ENCODE data around the gene CGB1.
"Not testable (repeated sequence)": the region's sequence is repeated elsewhere in the genome, so short reads cannot be mapped to it uniquely, and the experiment has no call there.

CGB1 gene

DNA sequence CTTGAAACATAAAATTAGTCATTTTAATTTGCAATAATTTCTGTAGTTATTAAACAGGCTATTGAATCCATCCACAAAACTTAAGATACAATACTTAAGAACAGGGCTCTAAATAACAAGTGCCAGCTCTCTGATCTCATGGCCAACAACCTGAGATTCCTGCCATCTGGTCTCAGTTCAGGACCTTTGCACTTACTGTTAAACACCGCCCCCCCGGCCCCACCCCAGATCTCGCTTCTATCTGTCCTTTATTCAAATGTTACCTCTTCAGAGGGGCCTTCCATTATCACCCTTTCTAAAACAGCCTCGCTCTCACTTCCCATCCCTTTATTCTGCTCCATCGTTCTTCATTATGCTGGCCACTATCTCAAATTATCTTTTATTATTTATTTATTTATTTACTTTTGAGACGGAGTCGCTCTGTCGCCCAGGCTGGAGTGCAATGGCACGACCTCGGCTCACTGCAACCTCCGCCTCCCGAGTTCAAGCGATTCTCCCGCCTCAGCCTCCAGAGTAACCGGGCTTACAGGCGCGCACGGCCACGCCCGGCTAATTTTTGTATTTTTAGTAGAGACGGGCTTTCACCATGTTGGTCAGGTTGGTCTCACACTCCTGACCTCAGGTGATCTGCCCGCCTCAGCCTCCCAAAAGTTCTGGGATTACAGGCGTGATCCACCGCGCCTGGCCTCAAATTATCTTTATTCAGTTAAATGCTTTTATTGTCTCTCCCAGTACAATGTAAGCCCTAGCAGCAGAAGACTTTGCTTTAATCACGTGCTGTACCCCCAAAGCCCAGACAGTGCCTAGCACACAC is 47.7 kb upstream of the CGB1 start:
- H3K36me3 ChIP-seq (ENCODE audit: low read depth), result peaks cover 34% of the 10 kb centered on the region
- ATAC-seq (ENCODE audit: low read depth), result no peak
- peak overlapping the region; percentile 51 for H3K27ac ChIP-seq (ENCODE audit: poor library complexity, severe bottlenecking)
- DNase-seq (ENCODE audit: low spot score), result no peak
- TF ChIP-seq CTCF (IDR thresholded peaks at IDR 0.05; ENCODE audit: poor library complexity, severe bottlenecking), result no peak
- H3K4me3 ChIP-seq (ENCODE audit: severe bottlenecking), result peak overlapping the region; percentile 73
- H3K27me3 ChIP-seq (ENCODE audit: insufficient read depth, poor library complexity, severe bottlenecking), result no peaks in the 10 kb centered on the region
- H3K9me3 ChIP-seq (ENCODE audit: severe bottlenecking), result no peaks in the 10 kb centered on the region
- peaks cover 3% of the 10 kb centered on the region for H3K4me1 ChIP-seq (ENCODE audit: insufficient read depth, poor library complexity, severe bottlenecking)

- no peak for DNase-seq (ENCODE audit: low spot score)
- no peak overlapping the region for H3K4me3 ChIP-seq (ENCODE audit: severe bottlenecking)
- no peaks in the 10 kb centered on the region for H3K9me3 ChIP-seq (ENCODE audit: severe bottlenecking)
- no peaks in the 10 kb centered on the region for H3K27me3 ChIP-seq (ENCODE audit: insufficient read depth, poor library complexity, severe bottlenecking)
- H3K27ac ChIP-seq (ENCODE audit: poor library complexity, severe bottlenecking), result no peak overlapping the region
- no peaks in the 10 kb centered on the region for H3K4me1 ChIP-seq (ENCODE audit: insufficient read depth, poor library complexity, severe bottlenecking)
- peaks cover 2% of the 10 kb centered on the region for H3K36me3 ChIP-seq (ENCODE audit: low read depth)
- no peak for TF ChIP-seq CTCF (IDR thresholded peaks at IDR 0.05; ENCODE audit: poor library complexity, severe bottlenecking)
- ATAC-seq (ENCODE audit: low read depth), result no peak
Measured at GRCh38 chr19:49081273-49081672, 44.6 kb upstream of the CGB1 start.

DNA sequence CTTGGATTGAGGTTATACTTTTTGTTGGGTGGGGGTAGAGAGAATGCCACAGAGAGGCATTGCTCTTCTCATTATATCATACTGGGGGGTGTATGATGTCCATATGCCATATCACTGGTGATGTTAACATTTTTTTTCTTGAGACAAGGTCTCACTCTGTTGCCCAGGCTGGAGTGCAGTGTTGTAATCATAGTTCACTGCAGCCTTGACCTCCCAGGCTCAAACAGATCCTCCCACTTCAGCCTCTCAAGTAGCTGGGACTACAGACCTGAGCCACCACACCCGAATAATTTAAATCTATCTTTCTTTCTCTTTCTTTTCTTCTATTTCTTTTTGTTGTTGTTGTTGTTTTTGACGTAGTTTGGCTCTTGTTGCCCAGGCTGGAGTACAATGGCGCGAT is 43.7 kb upstream of the CGB1 start:
- H3K4me1 ChIP-seq (ENCODE audit: insufficient read depth, poor library complexity, severe bottlenecking), result no peaks in the 10 kb centered on the region
- no peaks in the 10 kb centered on the region for H3K27me3 ChIP-seq (ENCODE audit: insufficient read depth, poor library complexity, severe bottlenecking)
- DNase-seq (ENCODE audit: low spot score) (no peak), ATAC-seq (ENCODE audit: low read depth) (no peak)
- no peaks in the 10 kb centered on the region for H3K36me3 ChIP-seq (ENCODE audit: low read depth)
- no peak overlapping the region for H3K4me3 ChIP-seq (ENCODE audit: severe bottlenecking)
- TF ChIP-seq CTCF (IDR thresholded peaks at IDR 0.05; ENCODE audit: poor library complexity, severe bottlenecking), result no peak
- H3K9me3 ChIP-seq (ENCODE audit: severe bottlenecking), result no peaks in the 10 kb centered on the region
- H3K27ac ChIP-seq (ENCODE audit: poor library complexity, severe bottlenecking), result no peak overlapping the region

DNA sequence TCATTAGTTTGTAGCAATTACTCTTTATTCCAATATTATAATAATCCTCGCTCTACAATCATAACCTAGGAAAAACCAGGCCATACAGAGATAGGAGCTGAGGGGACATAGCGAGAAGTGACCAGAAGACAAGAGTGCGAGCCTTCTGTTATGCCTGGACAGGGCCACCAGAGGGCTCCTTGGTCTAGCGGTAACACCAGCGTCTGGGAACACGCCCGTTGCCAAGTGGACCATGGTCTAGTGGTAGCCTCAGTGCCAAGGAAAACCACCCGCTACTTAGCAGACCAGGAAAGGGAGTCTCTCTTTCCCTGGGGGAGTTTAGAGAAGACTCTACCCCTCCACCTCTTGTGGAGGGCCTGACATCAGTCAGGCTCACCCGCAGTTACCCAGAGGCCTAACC is 38.2 kb upstream of the CGB1 start:
- ATAC-seq (ENCODE audit: low read depth), result not testable (repeated sequence)

More for the DNA sequence above, 38.2 kb upstream of the CGB1 start:
- not testable (repeated sequence) for DNase-seq (ENCODE audit: low spot score); H3K9me3 ChIP-seq (ENCODE audit: severe bottlenecking); H3K4me3 ChIP-seq (ENCODE audit: severe bottlenecking); H3K36me3 ChIP-seq (ENCODE audit: low read depth); H3K4me1 ChIP-seq (ENCODE audit: insufficient read depth, poor library complexity, severe bottlenecking); H3K27ac ChIP-seq (ENCODE audit: poor library complexity, severe bottlenecking)
- peak; percentile 74 for TF ChIP-seq CTCF (IDR thresholded peaks at IDR 0.05; ENCODE audit: poor library complexity, severe bottlenecking)
- peaks cover 34% of the 10 kb centered on the region for H3K27me3 ChIP-seq (ENCODE audit: insufficient read depth, poor library complexity, severe bottlenecking)

All from RWPE2 (cell line).